ENCODE data around the gene CABLES1.
A peak's percentile ranks its signal among the peaks of the same experiment; 100 is the strongest.

CABLES1 gene

GRCh38 chr18:23102493-23103261, 32.6 kb upstream of the CABLES1 start:
- no peak for TF ChIP-seq FOXM1 (IDR thresholded peaks at IDR 0.05; ENCODE audit: borderline replicate concordance)
- TF ChIP-seq NFRKB (IDR thresholded peaks at IDR 0.05) = no peak
- no peak for TF ChIP-seq TARDBP (IDR thresholded peaks at IDR 0.05)
- TF ChIP-seq LEF1 (IDR thresholded peaks at IDR 0.05; ENCODE audit: borderline replicate concordance) = no peak
- TF ChIP-seq SP1 (IDR thresholded peaks at IDR 0.05) = no peak
- TF ChIP-seq ZNF384 (IDR thresholded peaks at IDR 0.05) = no peak
- TF ChIP-seq FOXK2 (IDR thresholded peaks at IDR 0.05) = no peak
- TF ChIP-seq PKNOX1 (IDR thresholded peaks at IDR 0.05) = no peak
- TF ChIP-seq ELF4 (IDR thresholded peaks at IDR 0.05) = no peak
- TF ChIP-seq BHLHE40 (IDR thresholded peaks at IDR 0.05; ENCODE audit: borderline replicate concordance) = no peak
- no peak for TF ChIP-seq FOXA1 (IDR thresholded peaks at IDR 0.05)
- no peak for TF ChIP-seq SUZ12 (IDR thresholded peaks at IDR 0.05)
- TF ChIP-seq HDGF (IDR thresholded peaks at IDR 0.05; ENCODE audit: borderline replicate concordance) = no peak
- no peak for TF ChIP-seq CTBP1 (IDR thresholded peaks at IDR 0.05; ENCODE audit: borderline replicate concordance)
- no peak for TF ChIP-seq L3MBTL2 (conservative IDR thresholded peaks at IDR 0.05)
- TF ChIP-seq ARNT (IDR thresholded peaks at IDR 0.05) = no peak
- CTCF ChIA-PET = interaction anchor here (0.8 to 1.9 kb wide), 3 partner anchors 29 to 304 kb away, joined by 4 to 5 read pairs (median 4); no protein-coding TSS in a partner anchor
- no peak for DNase-seq (ENCODE audit: extremely low spot score)
- POLR2A ChIA-PET = interaction anchor here (0.7 to 1.7 kb wide), 2 partner anchors 32 to 350 kb away, joined by 3 to 8 read pairs; partner anchors contain the start of genes CABLES1 and RIOK3

GRCh38 chr18:23103449-23103848, 31.8 kb upstream of the CABLES1 start:
- TF ChIP-seq LEF1 (IDR thresholded peaks at IDR 0.05; ENCODE audit: borderline replicate concordance) = no peak
- TF ChIP-seq ARNT (IDR thresholded peaks at IDR 0.05) = no peak
- TF ChIP-seq TARDBP (IDR thresholded peaks at IDR 0.05) = no peak
- no peak for TF ChIP-seq SP1 (IDR thresholded peaks at IDR 0.05)
- TF ChIP-seq HDGF (IDR thresholded peaks at IDR 0.05; ENCODE audit: borderline replicate concordance) = no peak
- TF ChIP-seq BHLHE40 (IDR thresholded peaks at IDR 0.05; ENCODE audit: borderline replicate concordance) = no peak
- no peak for TF ChIP-seq CTBP1 (IDR thresholded peaks at IDR 0.05; ENCODE audit: borderline replicate concordance)
- no peak for TF ChIP-seq FOXM1 (IDR thresholded peaks at IDR 0.05; ENCODE audit: borderline replicate concordance)
- TF ChIP-seq FOXA1 (IDR thresholded peaks at IDR 0.05) = no peak
- no peak for TF ChIP-seq SUZ12 (IDR thresholded peaks at IDR 0.05)
- no peak for TF ChIP-seq L3MBTL2 (conservative IDR thresholded peaks at IDR 0.05)
- TF ChIP-seq ELF4 (IDR thresholded peaks at IDR 0.05) = no peak
- TF ChIP-seq FOXK2 (IDR thresholded peaks at IDR 0.05) = no peak
- TF ChIP-seq NFRKB (IDR thresholded peaks at IDR 0.05) = no peak
- TF ChIP-seq PKNOX1 (IDR thresholded peaks at IDR 0.05) = no peak
- no peak for TF ChIP-seq ZNF384 (IDR thresholded peaks at IDR 0.05)
- POLR2A ChIA-PET = interaction anchor here (0.7 to 1.7 kb wide), 2 partner anchors 31 to 349 kb away, joined by 3 to 8 read pairs; partner anchors contain the start of genes CABLES1 and RIOK3
- CTCF ChIA-PET = interaction anchor here (0.7 to 1.9 kb wide), 5 partner anchors 28 to 308 kb away, joined by 3 to 5 read pairs (median 4); no protein-coding TSS in a partner anchor
- no peak for DNase-seq (ENCODE audit: extremely low spot score)

- POLR2A ChIA-PET = no interaction called here
- CTCF ChIA-PET = no interaction called here
- no peak for TF ChIP-seq HDGF (IDR thresholded peaks at IDR 0.05; ENCODE audit: borderline replicate concordance)
- no peak for TF ChIP-seq ARNT (IDR thresholded peaks at IDR 0.05)
- TF ChIP-seq NFRKB (IDR thresholded peaks at IDR 0.05) = no peak
- TF ChIP-seq SUZ12 (IDR thresholded peaks at IDR 0.05) = no peak
- TF ChIP-seq FOXA1 (IDR thresholded peaks at IDR 0.05) = no peak
- TF ChIP-seq ZNF384 (IDR thresholded peaks at IDR 0.05) = no peak
- no peak for TF ChIP-seq TARDBP (IDR thresholded peaks at IDR 0.05)
- TF ChIP-seq FOXM1 (IDR thresholded peaks at IDR 0.05; ENCODE audit: borderline replicate concordance) = no peak
- no peak for TF ChIP-seq SP1 (IDR thresholded peaks at IDR 0.05)
- no peak for TF ChIP-seq LEF1 (IDR thresholded peaks at IDR 0.05; ENCODE audit: borderline replicate concordance)
- TF ChIP-seq L3MBTL2 (conservative IDR thresholded peaks at IDR 0.05) = no peak
- no peak for TF ChIP-seq FOXK2 (IDR thresholded peaks at IDR 0.05)
- no peak for TF ChIP-seq PKNOX1 (IDR thresholded peaks at IDR 0.05)
- no peak for TF ChIP-seq BHLHE40 (IDR thresholded peaks at IDR 0.05; ENCODE audit: borderline replicate concordance)
- TF ChIP-seq CTBP1 (IDR thresholded peaks at IDR 0.05; ENCODE audit: borderline replicate concordance) = no peak
- TF ChIP-seq ELF4 (IDR thresholded peaks at IDR 0.05) = no peak
- DNase-seq (ENCODE audit: extremely low spot score) = no peak
Measured at GRCh38 chr18:23105030-23105429, 30.3 kb upstream of the CABLES1 start.

GRCh38 chr18:23105581-23106219, 29.6 kb upstream of the CABLES1 start:
- POLR2A ChIA-PET = interaction anchor here (1.7 kb wide), 1 partner anchor 29 kb away, joined by 5 read pairs; no protein-coding TSS in a partner anchor
- DNase-seq (ENCODE audit: extremely low spot score) = no peak
- CTCF ChIA-PET = interaction anchor here (0.5 kb wide), 1 partner anchor 46 kb away, joined by 7 read pairs; no protein-coding TSS in a partner anchor
- no peak for TF ChIP-seq ELF4 (IDR thresholded peaks at IDR 0.05)

- TF ChIP-seq L3MBTL2 (conservative IDR thresholded peaks at IDR 0.05) = no peak
- TF ChIP-seq PKNOX1 (IDR thresholded peaks at IDR 0.05) = peak; percentile 60; the same call in 1 of the 2 replicates
- CTCF ChIA-PET = interaction anchor here (1.1 kb wide), 1 partner anchor 101 kb away, joined by 3 read pairs; no protein-coding TSS in a partner anchor
- POLR2A ChIA-PET = interaction anchor here (1.1 to 1.7 kb wide), 2 partner anchors 20 to 28 kb away, joined by 3 to 5 read pairs; no protein-coding TSS in a partner anchor
- DNase-seq (ENCODE audit: extremely low spot score) = peak; percentile 55
Measured at GRCh38 chr18:23106575-23106974, 28.7 kb upstream of the CABLES1 start.
